Psoas muscle (tissue), 8 donors: ENCODE data around the gene STT3A. TPM values are rescaled to one million over a fixed set of nuclear protein-coding genes. Genes with fewer than 3 reads are reported as not detected.

Experiments
- ATAC-seq, 4 donors: fragments of 200-7000 bp; cut with Tn5 transposase; one replicate each; pipeline ENCODE4 v1.9.1; 2020; ENCODE audit warnings: moderate library complexity in 3 of 4, mild to moderate bottlenecking in 2 of 4
- DNase-seq, 2 donors: peaks; one replicate each; pipeline ENCODE4 v3.0.0-alpha.2; 2020
- H3K27ac ChIP-seq: fragments of 200-600 bp; one replicate; pipeline ENCODE4 v1.8.0; 2022
- H3K27me3 ChIP-seq, 3 donors: fragments of 200-600 bp in 1 of 3; one replicate each; pipeline versions ENCODE4 v1.6.1 to v1.8.0; 2013 to 2022; ENCODE audit warnings: low read length in 2 of 3, mild to moderate bottlenecking in 2 of 3, moderate library complexity in 1 of 3; ENCODE audit not compliant: insufficient read depth in 3 of 3
- H3K36me3 ChIP-seq, 2 donors: fragments of 200-600 bp in 1 of 2; one replicate each; pipeline versions ENCODE4 v1.6.1 to v1.8.0; 2013 to 2022; ENCODE audit warnings: low read depth in 1 of 2, mild to moderate bottlenecking in 1 of 2, moderate library complexity in 1 of 2; ENCODE audit not compliant: insufficient read depth in 1 of 2
- H3K4me1 ChIP-seq: fragments of 200-600 bp; one replicate; pipeline ENCODE4 v1.8.0; 2022
- H3K4me3 ChIP-seq: fragments of 200-600 bp; one replicate; pipeline ENCODE4 v1.8.0; 2022; ENCODE audit warnings: mild to moderate bottlenecking
- H3K9me3 ChIP-seq: fragments of 200-600 bp; one replicate; pipeline ENCODE4 v1.8.0; 2022
- CTCF ChIP-seq: fragments of 200-600 bp; IDR thresholded peaks from one replicate; pipeline ENCODE4 v1.8.0; 2022; ENCODE audit warnings: antibody characterized with exemption
- WGBS, 3 donors: extraction: QIAGEN DNeasy Blood & Tissue Kit; methylation state at CpG; one replicate each; pipeline versions ENCODE4 v1.1.6 to v1.1.7; 2013; 5-methylcytosine and 5-hydroxymethylcytosine counted together
- intact Hi-C, 2 donors: fragments of 100-400 bp; cut with DNase I; formaldehyde crosslinking; loops; one replicate each; pipeline versions ENCODE4 v1.11.0 to v1.14.2; 2022
- polyA plus RNA-seq, 3 donors: library from polyadenylated mRNA; stranded (reverse); fragments of 200-250 nt; gene quantifications; one replicate each; pipeline ENCODE4 v1.2.3, GENCODE V29; 2013
- total RNA-seq, 4 donors: library from RNA; stranded (reverse); fragmentation: NEBNext Ultra II Directional in 2 of 4; extraction: Animal tissue kit (Norgen Biotek cat#: 25700) in 2 of 4; gene quantifications; one replicate each; pipeline versions ENCODE4 v1.2.1 to v1.2.4, GENCODE V29; 2021 to 2023
- donor health status: healthy with polysubstance abuse.
- donor health status: DM: no; HTN: no; CAD: no; lungs with moderate emphysema.
- donor health status: Bipolar disorder and iron deficiency.
- donor health status: healthy.
- donor health status: DM: yes; HTN: yes; CAD: no.
- donor health status: DM: no; HTN: no; CAD: no.
- donor health status: DM: no; HTN: no; CAD: no.
- donor health status: DM: yes; HTN: yes; CAD: no.

Gene STT3A
- total and polyA plus RNA-seq, 7 donors, result 23.3 to 58.9 (median 31.4) TPM

- H3K27me3 ChIP-seq, result no peaks in the 10 kb centered on the region
- WGBS, 3 donors, result 65 to 69% (median 69%) methylated on average over 5 of the region's 5 CpGs
- peaks cover 25 to 100% of the 10 kb centered on the region in 2 donors for H3K36me3 ChIP-seq
- no peak for ATAC-seq
- TF ChIP-seq CTCF, result no peak
- H3K4me1 ChIP-seq, result peaks cover 3% of the 10 kb centered on the region
- no peak overlapping the region for H3K27ac ChIP-seq
- H3K4me3 ChIP-seq, result no peak overlapping the region
- H3K9me3 ChIP-seq, result no peaks in the 10 kb centered on the region
- intact Hi-C loops, result loop anchor here in 1 of 2 donors (10.0 kb wide), 1 partner anchor 45 kb away; the partner anchor contains the start of gene CHEK1
- no peak for DNase-seq
Measured at GRCh38 chr11:125579811-125580210, 12.8 kb upstream of the STT3A start.

GRCh38 chr11:125583496-125583895, 9.2 kb upstream of the STT3A start:
- H3K4me3 ChIP-seq, result no peak overlapping the region
- no peak overlapping the region for H3K27ac ChIP-seq
- H3K4me1 ChIP-seq, result peaks cover 3% of the 10 kb centered on the region
- ATAC-seq, result no peak
- 93 to 96% (median 94%) methylated on average over 11 of the region's 11 CpGs for WGBS, 3 donors
- intact Hi-C loops, result no loop called here
- TF ChIP-seq CTCF, result no peak
- H3K36me3 ChIP-seq, result peaks cover 18 to 69% of the 10 kb centered on the region in 2 donors
- no peaks in the 10 kb centered on the region for H3K27me3 ChIP-seq
- no peak for DNase-seq
- H3K9me3 ChIP-seq, result no peaks in the 10 kb centered on the region

GRCh38 chr11:125585487-125585886, 7.2 kb upstream of the STT3A start:
- no peaks in the 10 kb centered on the region for H3K27me3 ChIP-seq
- intact Hi-C loops, result no loop called here
- WGBS, 3 donors, result 89 to 96% (median 93%) methylated on average over 1 of the region's 1 CpG
- DNase-seq (no peak), ATAC-seq (no peak)
- H3K9me3 ChIP-seq, result no peaks in the 10 kb centered on the region
- H3K36me3 ChIP-seq, result peaks cover 7 to 49% of the 10 kb centered on the region in 2 donors
- H3K4me1 ChIP-seq, result no peaks in the 10 kb centered on the region
- H3K4me3 ChIP-seq, result no peak overlapping the region
- TF ChIP-seq CTCF, result no peak
- H3K27ac ChIP-seq, result no peak overlapping the region

- no peak for DNase-seq
- peaks cover 4% of the 10 kb centered on the region for H3K4me1 ChIP-seq
- 79 to 87% (median 86%) methylated on average over 3 of the region's 3 CpGs for WGBS, 3 donors
- ATAC-seq, result no peak
- H3K9me3 ChIP-seq, result no peaks in the 10 kb centered on the region
- no peak for TF ChIP-seq CTCF
- peaks cover 5 to 38% of the 10 kb centered on the region in 2 donors for H3K36me3 ChIP-seq
- no peaks in the 10 kb centered on the region for H3K27me3 ChIP-seq
- intact Hi-C loops, result no loop called here
- no peak overlapping the region for H3K4me3 ChIP-seq
- no peak overlapping the region for H3K27ac ChIP-seq
Measured at GRCh38 chr11:125586623-125587022, 6.0 kb upstream of the STT3A start.

GRCh38 chr11:125587480-125587879, 5.2 kb upstream of the STT3A start:
- 92 to 97% (median 92%) methylated on average over 1 of the region's 1 CpG for WGBS, 3 donors
- Histone ChIP-seq H3K36me3 (peaks cover 4 to 29% of the 10 kb centered on the region in 2 donors), H3K9me3 (no peaks in the 10 kb centered on the region), H3K27me3 (no peaks in the 10 kb centered on the region), H3K27ac (no peak overlapping the region), H3K4me3 (no peak overlapping the region), H3K4me1 (peaks cover 4% of the 10 kb centered on the region)
- intact Hi-C loops, result no loop called here
- TF ChIP-seq CTCF, result no peak
- DNase-seq (no peak), ATAC-seq (no peak)
